H1 (cell line): ENCODE data around the gene LAD1. TPM values are rescaled to one million over a fixed set of nuclear protein-coding genes. Genes with fewer than 3 reads are reported as not detected.
A peak's percentile ranks its signal among the peaks of the same experiment; 100 is the strongest.

Experiments
- CTCF ChIA-PET: fragments of 300-600 bp; sonication (Branson Sonifier 250); formaldehyde crosslinking; loops from one replicate; lab custom pipeline; 2021; ENCODE audit not compliant: partially characterized antibody; lab: Charles Lee
- POLR2A ChIA-PET: fragments of 300-600 bp; sonication (Branson Sonifier 250); formaldehyde crosslinking; loops from one replicate; lab custom pipeline; 2021; ENCODE audit warnings: inconsistent platforms; ENCODE audit not compliant: partially characterized antibody; lab: Charles Lee
- DNase-seq, 2 experiments: peaks; one replicate each; pipeline versions ENCODE4 v3.0.0 to v3.0.0-alpha.2; 2010 to 2022; ENCODE audit warnings: low spot score in 2 of 2, low read depth in 1 of 2, mixed read lengths in 1 of 2
- FAIRE-seq: peaks from 2 replicates; lab custom pipeline; 2011; peaks lifted over from hg19 to GRCh38; lab: Jason Lieb, UNC
- H2AFZ ChIP-seq: 2 replicates; pipeline ENCODE4 v1.8.1; 2012; ENCODE audit warnings: low read length, inconsistent platforms
- H2AK5ac ChIP-seq: 2 replicates; pipeline ENCODE4 v1.6.1; 2013; ENCODE audit warnings: low read depth, low read length
- H2BK120ac ChIP-seq: replicated peaks from 2 replicates; pipeline ENCODE3; 2013; ENCODE audit warnings: low read depth, low read length, inconsistent platforms
- H2BK12ac ChIP-seq: 2 replicates; pipeline ENCODE4 v1.6.1; 2013; ENCODE audit warnings: low read depth, low read length
- H2BK15ac ChIP-seq: 2 replicates; pipeline ENCODE4 v1.6.1; 2013; ENCODE audit warnings: low read length
- H2BK20ac ChIP-seq: 2 replicates; pipeline ENCODE4 v1.6.1; 2013; ENCODE audit warnings: low read length
- H2BK5ac ChIP-seq: 2 replicates; pipeline ENCODE4 v1.6.1; 2013; ENCODE audit warnings: low read depth, low read length
- H3K14ac ChIP-seq: 2 replicates; pipeline ENCODE4 v1.6.1; 2013; ENCODE audit warnings: inconsistent platforms; ENCODE audit not compliant: insufficient read length
- H3K18ac ChIP-seq: 2 replicates; pipeline ENCODE4 v1.6.1; 2013; ENCODE audit warnings: low read length; ENCODE audit errors: extremely low read depth
- H3K23ac ChIP-seq: 2 replicates; pipeline ENCODE4 v1.6.1; 2013; ENCODE audit warnings: inconsistent platforms; ENCODE audit not compliant: insufficient read length
- H3K23me2 ChIP-seq: 2 replicates; pipeline ENCODE4 v1.6.1; 2013; ENCODE audit warnings: low read depth, low read length
- H3K27ac ChIP-seq: 2 replicates; pipeline ENCODE4 v1.6.1; 2011; ENCODE audit warnings: low read depth, low read length, inconsistent platforms
- H3K27me3 ChIP-seq, 4 experiments: replicated peaks in 1 of 4; 1 replicate in 1 of 4; 2 replicates in 3 of 4; pipeline versions ENCODE4 v1.6.1 to v1.8.1; 2011 to 2013; ENCODE audit warnings: low read length in 3 of 4, mild to moderate bottlenecking in 3 of 4, inconsistent platforms in 2 of 4, mixed read lengths in 2 of 4, moderate library complexity in 1 of 4; ENCODE audit not compliant: control insufficient read depth in 3 of 4, insufficient read depth in 3 of 4; ENCODE audit errors: extremely low read depth in 1 of 4
- H3K36me3 ChIP-seq, 4 experiments: 2 replicates each; pipeline versions ENCODE4 v1.6.1 to v1.8.1; 2011 to 2013; ENCODE audit warnings: mild to moderate bottlenecking in 4 of 4, low read length in 3 of 4, moderate library complexity in 2 of 4, control low read depth in 1 of 4, inconsistent platforms in 1 of 4; ENCODE audit not compliant: insufficient read depth in 4 of 4, control insufficient read depth in 2 of 4
- H3K4ac ChIP-seq: replicated peaks from 2 replicates; pipeline ENCODE3; 2013; ENCODE audit warnings: low read length, low read depth, mixed read lengths, inconsistent platforms; ENCODE audit not compliant: insufficient read length
- H3K4me1 ChIP-seq, 4 experiments: replicated peaks in 1 of 4; 1 replicate in 1 of 4; 2 replicates in 3 of 4; pipeline versions ENCODE4 v1.6.1 to v1.8.1; 2011 to 2013; ENCODE audit warnings: low read length in 3 of 4, inconsistent platforms in 2 of 4, mixed read lengths in 1 of 4; ENCODE audit not compliant: insufficient read depth in 4 of 4, control insufficient read depth in 3 of 4
- H3K4me2 ChIP-seq, 2 experiments: 2 replicates each; pipeline versions ENCODE4 v1.6.1 to v1.8.1; 2011 to 2013; ENCODE audit warnings: low read depth in 2 of 2, low read length in 2 of 2, control low read depth in 1 of 2, inconsistent platforms in 1 of 2, mild to moderate bottlenecking in 1 of 2; ENCODE audit not compliant: insufficient read depth in 1 of 2
- H3K4me3 ChIP-seq, 4 experiments: fragments of 200-600, 300-600 bp in 1 of 4; sonication (generic), shearing (Covaris generic), sonication (Bioruptor Twin) in 1 of 4; 2 replicates each; pipeline versions ENCODE4 v1.5.1 to v1.8.1; 2011 to 2016; ENCODE audit warnings: low read length in 4 of 4, low read depth in 3 of 4, control low read depth in 2 of 4, inconsistent platforms in 2 of 4, mild to moderate bottlenecking in 2 of 4, mixed read lengths in 1 of 4, moderate library complexity in 1 of 4; ENCODE audit not compliant: insufficient read depth in 2 of 4; ENCODE audit errors: extremely low read depth in 1 of 4
- H3K56ac ChIP-seq: replicated peaks from 2 replicates; pipeline ENCODE3; 2013; ENCODE audit warnings: low read depth, mild to moderate bottlenecking, mixed read lengths, low read length, inconsistent platforms; ENCODE audit not compliant: insufficient read length
- H3K79me1 ChIP-seq: 2 replicates; pipeline ENCODE4 v1.6.1; 2013; ENCODE audit warnings: low read depth, low read length, control low read depth
- H3K79me2 ChIP-seq, 2 experiments: 2 replicates each; pipeline versions ENCODE4 v1.6.1 to v1.8.1; 2012 to 2013; ENCODE audit warnings: low read length in 2 of 2, mild to moderate bottlenecking in 2 of 2, inconsistent platforms in 1 of 2; ENCODE audit not compliant: insufficient read depth in 2 of 2, control insufficient read depth in 1 of 2
- H3K9ac ChIP-seq, 4 experiments: replicated peaks in 1 of 4; 1 replicate in 1 of 4; 2 replicates in 3 of 4; pipeline versions ENCODE4 v1.6.1 to v1.8.1; 2011 to 2013; ENCODE audit warnings: low read depth in 3 of 4, low read length in 3 of 4, control low read depth in 2 of 4, mild to moderate bottlenecking in 2 of 4, moderate library complexity in 2 of 4, inconsistent platforms in 1 of 4; ENCODE audit errors: extremely low read depth in 1 of 4
- H3K9me3 ChIP-seq, 2 experiments: 2 replicates each; pipeline versions ENCODE4 v1.6.1 to v1.8.1; 2012 to 2013; ENCODE audit warnings: mild to moderate bottlenecking in 2 of 2, moderate library complexity in 2 of 2, control low read depth in 1 of 2, inconsistent platforms in 1 of 2, low read depth in 1 of 2, low read length in 1 of 2, mixed read lengths in 1 of 2; ENCODE audit not compliant: insufficient read depth in 2 of 2
- H4K20me1 ChIP-seq, 2 experiments: replicated peaks in 1 of 2; 2 replicates each; pipeline versions ENCODE3 to v1.8.1; 2011 to 2013; ENCODE audit warnings: inconsistent platforms in 2 of 2, low read length in 2 of 2, mild to moderate bottlenecking in 1 of 2; ENCODE audit not compliant: insufficient read depth in 2 of 2, control insufficient read depth in 1 of 2
- H4K5ac ChIP-seq: 2 replicates; pipeline ENCODE4 v1.6.1; 2013; ENCODE audit warnings: low read length, low read depth, mixed read lengths, inconsistent platforms; ENCODE audit not compliant: insufficient read length
- H4K8ac ChIP-seq: 2 replicates; pipeline ENCODE4 v1.8.0; 2013; ENCODE audit warnings: mild to moderate bottlenecking, moderate library complexity, low read length, inconsistent platforms; ENCODE audit not compliant: insufficient read depth; ENCODE audit errors: extremely low read depth
- H4K91ac ChIP-seq: replicated peaks from 2 replicates; pipeline ENCODE3; 2013; ENCODE audit warnings: low read length, mixed read lengths, inconsistent platforms; ENCODE audit not compliant: insufficient read length
- ATF2 ChIP-seq: IDR thresholded peaks from 2 replicates; pipeline ENCODE4 v1.6.1; 2012; ENCODE audit warnings: low read length, inconsistent platforms
- CBX5 ChIP-seq: fragments of 300-800, 300-1000 bp; sonication (generic); IDR thresholded peaks from 2 replicates; pipeline ENCODE4 v1.7.1; 2016; ENCODE audit warnings: antibody characterized with exemption, low read length, low read depth
- CBX8 ChIP-seq: fragments of 300-800, 300-1000 bp; sonication (generic); IDR thresholded peaks from 2 replicates; pipeline ENCODE4 v1.7.1; 2016; ENCODE audit warnings: low read depth, low read length, borderline replicate concordance
- GABPA ChIP-seq: IDR thresholded peaks from 2 replicates; pipeline ENCODE4 v1.6.1; 2011; ENCODE audit warnings: mild to moderate bottlenecking, low read length, moderate library complexity, borderline replicate concordance; ENCODE audit not compliant: insufficient read depth
- KDM1A ChIP-seq: fragments of 200-600, 300-600 bp; sonication (generic); IDR thresholded peaks from 2 replicates; pipeline ENCODE4 v1.7.1; 2016; ENCODE audit warnings: mild to moderate bottlenecking, low read length, borderline replicate concordance
- MAX ChIP-seq: IDR thresholded peaks from 2 replicates; pipeline ENCODE4 v1.6.1; 2012; ENCODE audit warnings: inconsistent platforms
- NANOG ChIP-seq: IDR thresholded peaks from 2 replicates; pipeline ENCODE4 v1.6.1; 2011; ENCODE audit warnings: low read length, low read depth, mild to moderate bottlenecking, inconsistent platforms; ENCODE audit not compliant: insufficient read depth, poor library complexity, severe bottlenecking
- RBBP5 ChIP-seq: IDR thresholded peaks from 2 replicates; pipeline ENCODE4 v1.7.1; 2012; ENCODE audit warnings: low read depth, mild to moderate bottlenecking, inconsistent platforms, low read length, moderate library complexity, borderline replicate concordance
- SAP30 ChIP-seq: fragments of 300-600 bp; sonication (generic); IDR thresholded peaks from 2 replicates; pipeline ENCODE4 v1.7.1; 2012; ENCODE audit warnings: low read length, moderate library complexity, mild to moderate bottlenecking, inconsistent platforms; ENCODE audit not compliant: insufficient read depth, insufficient replicate concordance
- TEAD4 ChIP-seq: IDR thresholded peaks from 2 replicates; pipeline ENCODE4 v1.6.1; 2012; ENCODE audit warnings: low read depth, low read length, inconsistent platforms, mixed read lengths
- WGBS, 2 experiments: shearing (Covaris generic) in 1 of 2; methylation state at CpG; one replicate each; pipeline versions ENCODE4 v1.1.6 to v1.1.7; 2013 to 2015; ENCODE audit warnings: low lambda C conversion rate in 2 of 2, mixed read lengths in 2 of 2, inconsistent platforms in 1 of 2, low coverage in 1 of 2, missing lambda C conversion rate in 1 of 2; ENCODE audit not compliant: insufficient replicate concordance in 2 of 2, insufficient coverage in 1 of 2, insufficient read length in 1 of 2; ENCODE audit errors: extremely low coverage in 1 of 2, missing lambda C conversion rate in 1 of 2; 5-methylcytosine and 5-hydroxymethylcytosine counted together
- polyA plus RNA-seq, 7 experiments: library from polyadenylated mRNA; depleted of rRNA in 3 of 7; stranded (reverse) in 5 of 7; unstranded in 2 of 7; fragments of >200 nt in 5 of 7; fragments of 200-250 nt in 2 of 7; gene quantifications; 1 replicate in 5 of 7; 2 replicates in 1 of 7; 4 replicates in 1 of 7; pipeline versions ENCODE4 v1.2.1 to v1.2.3, GENCODE V29; 2011 to 2013; ENCODE audit warnings: missing spikeins in 2 of 7, mixed read lengths in 2 of 7
- total RNA-seq: library from RNA; stranded (reverse); fragmentation: NEBNext Ultra II Directional; extraction: Animal tissue kit (Norgen Biotek cat#: 25700); gene quantifications from 2 replicates; pipeline ENCODE4 v1.2.1, GENCODE V29; 2021

The LAD1 gene
- total and polyA plus RNA-seq, 2 of the 8 experiments (the other 6 are each of a cell fraction or from before 2014, with no cell fraction given), result 9.3 to 32.8 TPM

- Histone ChIP-seq H3K23ac (no peak overlapping the region), H3K27me3 (no peaks in the 10 kb centered on the region), H3K79me2 (no peaks in the 10 kb centered on the region), H3K4me1 (peaks cover 9 to 40% (median 29%) of the 10 kb centered on the region in 4 experiments), H3K79me1 (no peaks in the 10 kb centered on the region; the same call in 1 of the 2 replicates), H2AK5ac (peak overlapping the region; percentile 66), H2AFZ (no peak overlapping the region), H3K9ac (peak overlapping the region in 2 of 4 experiments; percentile 68 to 71; a peak in 4 of 7 replicates), H2BK12ac (peak overlapping the region; percentile 99), H2BK5ac (peak overlapping the region; percentile 94), H3K14ac (no peak overlapping the region), H3K23me2 (peaks cover 2% of the 10 kb centered on the region; the same call in 1 of the 2 replicates), H3K18ac (peak overlapping the region; percentile 99), H3K56ac (peak overlapping the region; percentile 2), H3K27ac (peak overlapping the region; percentile 95), H3K4ac (peak overlapping the region; percentile 79), H2BK120ac (peak overlapping the region; percentile 18), H4K8ac (peak overlapping the region; percentile 19; the same call in 1 of the 2 replicates), H3K4me2 (peak overlapping the region; percentile 30 to 73), H3K4me3 (peak overlapping the region in 1 of 4 experiments; percentile 40; a peak in 2 of 8 replicates), H2BK20ac (peak overlapping the region; percentile 99), H2BK15ac (peak overlapping the region; percentile 11; the same call in 1 of the 2 replicates), H3K36me3 (no peaks in the 10 kb centered on the region), H3K9me3 (no peaks in the 10 kb centered on the region), H4K20me1 (no peaks in the 10 kb centered on the region), H4K91ac (peak overlapping the region; percentile 99), H4K5ac (peak overlapping the region; percentile 81)
- WGBS, 2 experiments, result 3% methylated on average over 4 of the region's 4 CpGs; no CpG with 5 or more reads in 1 of the 2 experiments
- ChIA-PET POLR2A (interaction anchor here (0.7 to 6.5 kb wide), 20 partner anchors 9 to 200 kb away, joined by 3 to 49 read pairs (median 4); partner anchors contain the start of gene PHLDA3), CTCF (interaction anchor here (0.8 to 17.6 kb wide), 13 partner anchors 9 to 122 kb away, joined by 3 to 371 read pairs (median 10); partner anchors contain the start of gene LAD1)
- DNase-seq (no peak), FAIRE-seq (no peak)
- TF ChIP-seq ATF2, result no peak
- no peak for TF ChIP-seq TEAD4
- no peak for TF ChIP-seq CBX8
- TF ChIP-seq SAP30, result no peak
- TF ChIP-seq CBX5, result no peak
- peak; percentile 89; the same call in 1 of the 2 replicates for TF ChIP-seq KDM1A
- TF ChIP-seq RBBP5, result no peak
- no peak for TF ChIP-seq NANOG
- peak; percentile 48 for TF ChIP-seq MAX
- no peak for TF ChIP-seq GABPA
Observed at GRCh38 chr1:201376107-201376463, 23.0 kb downstream of the LAD1 start.
